HG03520 (cell line): ENCODE data around the gene USP3.
"Not testable (repeated sequence)": the region's sequence is repeated elsewhere in the genome, so short reads cannot be mapped to it uniquely, and the experiment has no call there.

Experiments used
- ATAC-seq: cut with Tn5 transposase; IDR thresholded peaks from one replicate; pipeline ENCODE4 v1.9.1; 2021; ENCODE audit warnings: mild to moderate bottlenecking, moderate library complexity; ENCODE audit not compliant: unreplicated experiment

USP3 gene

DNA sequence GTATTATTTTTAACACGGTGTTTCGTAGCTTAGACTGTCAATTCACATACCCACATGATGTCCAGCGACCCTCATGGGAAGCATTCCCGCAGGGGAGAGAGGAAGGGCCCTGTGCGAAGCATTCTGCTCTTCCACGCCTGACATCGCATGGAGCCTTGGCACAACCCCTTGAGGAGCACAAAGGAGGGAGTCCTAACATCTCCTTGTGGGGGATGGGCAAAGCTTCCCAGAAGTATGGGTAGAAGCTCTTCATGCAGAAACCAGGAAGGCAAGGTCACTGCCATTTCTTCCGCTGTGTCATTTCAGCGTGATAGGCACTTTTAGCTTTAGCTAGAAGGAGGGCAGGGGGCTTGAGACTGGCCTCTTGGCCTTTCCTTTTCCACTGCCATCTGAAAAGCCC is 28.7 kb upstream of the USP3 start:
- ATAC-seq, result no peak

DNA sequence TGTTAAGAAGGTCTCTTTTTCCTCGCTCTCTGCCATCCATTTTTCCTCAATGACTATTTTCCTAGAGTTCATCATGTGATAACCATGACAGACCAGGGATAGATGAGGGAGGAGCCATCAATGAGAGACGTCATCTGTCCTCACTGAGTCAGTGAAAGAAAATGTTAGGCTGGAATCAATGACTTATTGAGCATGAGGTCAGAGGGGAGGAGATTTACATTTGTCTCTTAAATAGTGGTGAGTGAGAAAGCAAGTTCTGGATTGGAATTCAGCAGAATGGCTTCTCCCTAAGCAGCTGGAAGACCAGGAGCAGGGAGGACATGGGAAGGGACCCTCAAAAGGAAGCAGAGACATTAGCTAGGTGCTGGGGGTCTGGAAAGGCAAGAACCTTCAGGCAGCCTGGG is 28.2 kb upstream of the USP3 start:
- ATAC-seq, result no peak

DNA sequence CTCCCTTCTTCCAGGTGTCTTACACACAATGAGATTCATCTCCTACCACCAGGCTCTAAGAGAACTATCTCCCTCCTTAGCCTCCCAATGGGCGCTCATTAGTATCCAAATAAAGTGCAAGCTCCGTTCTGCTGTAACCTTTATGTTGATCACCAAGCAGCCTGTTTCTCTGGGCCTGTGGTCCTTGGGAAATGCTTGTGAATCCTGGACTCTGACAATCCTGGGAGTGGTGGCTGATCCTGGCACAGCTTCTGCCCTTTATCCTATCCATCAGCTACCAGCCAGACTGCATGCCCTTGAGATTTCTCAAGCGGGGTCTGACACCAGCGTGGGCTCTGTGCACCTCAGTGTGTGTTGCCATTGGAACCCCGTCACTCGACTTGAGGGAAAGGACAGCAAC is 26.1 kb upstream of the USP3 start:
- no peak for ATAC-seq

DNA sequence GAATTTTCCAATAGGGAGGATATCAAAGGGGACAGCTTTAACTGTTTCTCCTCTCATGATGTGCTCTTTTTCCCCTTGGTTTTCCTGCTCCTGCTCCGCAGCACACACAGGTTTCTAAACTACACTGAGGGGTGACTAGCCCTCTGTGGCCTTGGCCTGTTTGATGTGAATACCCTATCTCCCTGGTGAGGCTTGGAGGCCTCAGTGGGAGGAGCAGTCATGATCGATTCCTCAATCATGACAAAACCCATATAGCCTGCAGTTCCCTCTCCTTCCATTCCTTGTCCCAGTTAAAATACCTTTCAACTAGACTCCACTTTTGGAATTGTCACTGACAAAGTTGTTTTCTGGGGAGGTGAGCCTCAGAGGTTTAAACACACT is 24.0 kb upstream of the USP3 start:
- no peak for ATAC-seq

DNA sequence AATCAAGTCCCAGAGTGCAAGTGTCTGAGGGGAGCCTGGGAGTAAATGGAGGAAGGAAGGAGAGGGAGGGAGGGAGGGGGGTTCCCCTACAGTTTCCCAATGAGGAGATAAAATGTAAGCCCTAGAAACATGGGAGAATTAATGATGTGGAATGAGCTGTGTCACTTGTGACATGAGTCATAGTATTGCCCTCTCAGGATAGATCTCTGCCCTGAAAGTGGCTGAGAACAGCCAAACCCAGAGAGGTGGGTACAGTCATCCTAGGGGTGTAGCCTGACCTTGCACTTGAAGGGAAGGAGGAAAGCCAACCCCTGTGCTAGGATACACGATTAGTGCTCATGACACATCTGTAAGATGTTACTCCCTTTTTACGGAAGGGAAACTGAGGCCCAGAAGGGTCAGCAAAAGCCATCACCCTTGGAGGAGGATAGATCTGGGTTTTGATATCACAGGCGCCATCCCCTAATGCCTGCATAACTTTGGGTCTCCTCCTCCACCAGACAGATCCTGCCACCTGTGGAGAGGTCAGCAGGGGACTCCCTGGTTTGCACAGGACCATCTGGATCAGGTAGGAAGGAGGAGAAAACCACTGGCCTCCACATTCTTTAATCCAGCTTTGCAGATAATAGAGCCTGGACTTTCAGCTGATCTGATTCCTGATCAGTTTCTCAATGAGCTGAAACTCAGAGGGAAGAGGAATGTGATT is 23.1 kb upstream of the USP3 start:
- no peak for ATAC-seq

DNA sequence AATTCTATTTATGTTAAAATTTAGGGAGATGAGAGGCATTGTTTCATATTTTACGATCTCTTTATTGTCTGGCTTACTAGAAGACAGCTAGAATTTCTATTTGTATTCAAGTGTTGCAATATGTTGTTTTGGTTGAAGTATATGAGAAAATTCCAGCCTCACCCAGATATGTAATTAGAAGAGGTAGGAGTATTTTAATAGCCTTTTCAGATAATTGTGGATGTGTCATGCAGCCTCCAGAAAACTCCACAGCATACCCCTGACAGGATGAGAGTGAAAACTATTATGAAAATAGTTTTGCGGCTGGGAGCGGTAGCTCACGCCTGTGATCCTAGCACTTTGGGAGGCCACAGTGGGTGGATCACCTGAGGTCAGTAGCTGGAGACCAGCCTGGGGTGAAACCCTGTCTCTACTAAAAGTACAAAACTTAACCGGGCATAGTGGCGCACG is 21.5 kb upstream of the USP3 start:
- ATAC-seq, result no peak

DNA sequence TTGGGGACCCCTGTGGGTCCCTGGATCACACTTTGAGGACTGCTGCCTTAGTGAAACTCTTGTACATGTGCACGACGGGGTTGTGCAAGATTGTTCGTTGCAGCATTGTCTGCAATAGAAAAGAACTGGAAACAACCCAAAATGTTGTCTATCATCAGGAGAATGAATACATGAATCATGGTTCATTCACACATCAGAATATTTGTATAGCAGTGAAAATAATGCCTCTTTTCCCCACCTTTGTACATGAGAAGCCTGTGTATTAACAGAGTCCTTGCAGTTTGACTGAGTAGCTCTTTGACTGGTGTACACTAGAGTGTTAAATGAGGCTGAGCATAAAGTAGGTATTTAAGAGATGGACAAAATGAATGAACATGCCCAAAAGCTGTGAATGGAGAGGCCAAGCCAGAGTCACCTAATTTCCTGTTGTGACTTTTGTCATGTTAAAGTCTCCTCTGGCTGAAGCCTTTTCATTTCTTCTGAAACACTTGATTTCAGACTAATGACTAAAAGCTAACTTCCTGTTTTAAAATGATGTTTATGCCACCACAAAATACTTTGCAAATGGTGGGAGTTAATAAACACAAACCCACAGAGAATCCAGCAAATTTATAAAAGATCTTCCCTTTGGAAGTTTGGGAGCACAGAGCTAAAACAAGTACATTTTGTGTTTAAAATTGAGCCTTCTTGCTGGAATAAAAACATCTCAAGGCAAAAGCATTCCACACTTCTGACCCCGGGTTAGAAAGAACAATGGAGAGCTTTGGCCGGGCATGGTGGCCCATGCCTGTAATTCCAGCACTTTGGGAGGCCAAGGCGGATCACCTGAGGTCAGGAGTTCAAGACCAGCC is 20.6 kb upstream of the USP3 start:
- ATAC-seq, result no peak

DNA sequence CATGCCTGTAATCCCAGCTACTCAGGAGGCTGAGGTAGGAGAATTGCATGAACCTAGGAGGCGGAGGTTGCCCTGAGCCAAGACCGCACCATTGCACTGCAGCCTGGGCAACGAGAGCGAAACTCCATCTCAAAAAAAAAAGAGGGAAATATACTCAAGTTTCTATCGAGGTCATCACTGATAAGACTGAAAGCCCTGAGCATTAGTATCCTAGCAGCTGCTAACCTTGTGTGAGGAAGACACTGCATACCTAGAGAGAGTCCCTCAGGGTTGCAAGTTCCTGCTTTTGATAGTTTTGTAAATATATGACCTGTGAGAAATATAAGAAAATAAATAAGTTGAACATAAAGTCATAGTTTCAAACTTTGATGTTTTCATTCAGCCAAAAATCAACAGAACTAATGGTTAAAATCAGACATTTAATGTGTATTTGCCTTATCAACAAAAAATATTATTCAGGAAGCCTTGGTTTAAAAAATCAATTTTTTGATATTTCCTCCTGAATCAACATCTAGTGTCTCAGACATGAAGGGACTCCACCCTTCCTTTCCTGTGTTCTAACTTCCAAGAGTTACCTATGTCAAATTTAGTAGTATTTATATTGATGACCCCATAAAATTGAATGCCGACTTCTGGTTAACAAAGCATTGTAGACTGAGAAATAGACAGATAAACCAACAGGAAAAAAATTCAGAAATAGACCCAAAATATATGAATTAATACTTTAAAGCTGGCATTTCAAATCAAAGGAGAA is 19.8 kb upstream of the USP3 start:
- no peak for ATAC-seq

DNA sequence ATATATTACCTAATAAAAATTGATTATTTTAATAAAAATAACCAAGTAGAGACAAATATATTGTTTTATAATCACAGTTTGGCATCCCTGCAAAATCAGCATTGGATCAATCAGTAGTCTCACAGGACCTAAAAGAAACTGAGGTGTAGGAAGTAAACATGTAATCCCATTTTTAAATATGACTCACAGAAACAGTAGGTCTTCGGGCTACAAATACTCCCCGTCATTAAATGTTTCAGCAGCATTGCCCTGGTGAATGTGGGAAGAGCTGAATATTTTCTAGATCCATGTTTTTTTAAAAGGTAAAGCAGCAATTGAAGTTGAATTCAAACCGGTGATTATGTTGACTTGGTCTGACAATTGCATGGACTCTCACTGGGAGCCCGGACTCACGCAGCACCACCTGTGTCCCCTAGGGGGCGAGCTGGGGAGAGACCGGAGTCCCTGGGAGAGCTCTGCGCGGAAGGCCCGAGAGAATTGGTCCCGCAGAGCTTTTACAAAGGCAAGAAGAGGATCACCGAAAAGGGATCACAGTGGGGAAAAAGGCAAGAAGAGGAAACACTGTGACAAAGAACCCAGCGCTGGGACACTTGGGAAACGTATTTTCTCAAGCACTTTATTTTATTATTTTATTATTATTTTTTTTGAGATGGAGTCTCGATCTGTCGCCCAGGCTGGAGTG is 17.2 kb upstream of the USP3 start:
- ATAC-seq, result peak; percentile 49

DNA sequence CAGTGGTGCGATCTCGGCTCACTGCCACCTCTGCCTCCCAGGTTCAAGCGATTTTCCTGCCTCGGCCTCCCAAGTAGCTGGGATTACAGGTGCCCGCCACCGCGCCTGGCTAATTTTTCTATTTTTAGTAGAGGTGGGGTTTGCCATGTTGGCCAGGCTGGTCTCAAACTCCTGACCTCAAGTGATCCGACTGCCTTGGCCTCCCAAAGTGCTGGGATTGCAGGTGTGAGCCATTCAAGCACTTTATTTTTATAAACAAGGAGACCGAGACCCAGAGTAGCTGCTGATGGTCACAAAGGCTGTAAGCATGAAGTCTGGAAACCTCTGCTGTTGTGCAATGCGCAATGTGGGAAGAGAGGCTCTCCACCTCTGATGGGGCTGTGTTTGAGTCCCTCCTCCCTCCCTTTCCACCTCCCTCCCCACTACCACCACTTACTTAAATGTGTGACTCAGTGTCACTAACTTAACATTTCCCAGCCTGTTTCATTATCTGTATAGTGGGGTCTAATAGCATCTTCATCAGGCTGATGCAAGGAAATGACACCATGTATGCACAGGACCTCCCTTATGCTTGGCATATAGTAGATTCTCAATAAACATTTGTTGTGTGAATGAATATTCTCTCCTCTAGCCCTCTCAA is 16.5 kb upstream of the USP3 start:
- ATAC-seq, result not testable (repeated sequence)

DNA sequence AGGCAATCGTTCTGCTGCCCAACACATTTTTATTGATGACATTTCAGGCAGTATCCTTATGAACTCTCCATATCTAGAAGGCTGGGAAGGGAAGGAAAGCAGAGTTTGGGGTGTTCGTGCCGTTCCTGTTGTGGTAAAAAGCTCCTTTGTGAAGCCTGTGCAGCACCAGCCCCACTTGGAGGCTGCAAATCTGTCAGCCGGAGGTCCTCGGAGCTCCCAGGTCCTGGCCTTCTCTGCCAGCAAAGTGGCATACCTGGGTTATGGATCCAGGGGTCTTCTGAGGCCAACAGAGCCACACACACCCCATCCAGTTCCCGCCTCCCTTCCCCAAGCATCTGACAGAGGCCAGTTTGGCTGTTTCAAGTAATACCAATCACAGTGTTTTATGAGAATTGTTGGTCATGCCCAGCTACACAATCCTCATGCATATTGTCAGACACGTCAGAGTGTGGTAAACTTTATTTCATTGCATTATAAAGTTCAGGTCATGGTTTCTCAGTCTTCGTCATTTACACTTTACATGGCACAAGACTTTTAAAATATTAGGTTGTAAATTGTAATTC is 15.9 kb upstream of the USP3 start:
- no peak for ATAC-seq

DNA sequence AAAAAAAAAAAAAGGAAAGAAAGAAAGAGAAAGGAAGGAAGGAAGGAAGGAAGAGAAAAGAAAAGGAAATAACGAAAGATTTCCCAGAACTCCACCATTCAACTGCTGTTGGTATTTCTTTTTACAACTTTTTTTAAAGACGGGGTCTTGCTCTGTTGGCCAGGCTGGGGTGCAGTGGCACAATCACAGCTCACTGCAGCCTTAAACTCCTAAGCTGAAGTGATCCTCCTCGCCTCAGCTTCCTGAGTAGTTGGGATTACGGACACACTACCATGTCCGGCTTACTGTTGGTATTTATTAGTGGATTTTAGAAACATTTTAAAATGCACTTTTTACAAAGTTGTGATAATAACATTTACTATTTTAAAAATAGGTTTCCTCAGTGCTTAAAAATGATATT is 15.0 kb upstream of the USP3 start:
- ATAC-seq, result no peak

DNA sequence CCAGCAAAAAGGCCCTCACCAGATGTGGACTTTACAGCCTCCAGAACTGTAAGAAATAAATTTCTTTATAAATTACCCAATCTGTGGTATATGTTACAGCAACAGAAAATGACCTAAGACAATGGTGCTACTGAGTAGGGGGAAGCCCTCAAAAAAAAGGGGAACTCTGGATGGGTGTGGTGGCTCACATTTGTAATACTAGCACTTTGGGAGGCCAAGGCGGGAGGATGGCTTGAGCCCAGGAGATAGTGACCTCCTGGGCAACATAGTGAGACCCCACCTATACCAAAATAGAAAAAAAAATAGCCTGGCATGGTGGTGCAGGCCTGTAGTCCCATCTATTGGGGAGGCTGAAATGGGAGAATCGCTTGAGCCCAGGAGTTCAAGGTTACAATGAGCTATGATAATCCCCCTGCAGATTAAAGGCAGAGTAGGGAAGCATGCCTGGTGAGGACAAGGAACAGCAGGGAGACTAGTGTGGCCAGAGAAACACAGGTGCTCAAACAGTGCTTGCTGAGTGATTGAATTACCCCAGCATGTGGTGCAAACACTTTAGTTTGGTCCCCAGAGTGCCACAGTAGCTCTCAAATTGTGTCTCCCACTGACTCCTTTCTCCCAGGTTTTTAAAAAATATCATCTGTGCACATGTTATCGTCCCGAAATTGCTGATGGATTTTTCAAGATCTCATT is 13.9 kb upstream of the USP3 start:
- ATAC-seq, result no peak

DNA sequence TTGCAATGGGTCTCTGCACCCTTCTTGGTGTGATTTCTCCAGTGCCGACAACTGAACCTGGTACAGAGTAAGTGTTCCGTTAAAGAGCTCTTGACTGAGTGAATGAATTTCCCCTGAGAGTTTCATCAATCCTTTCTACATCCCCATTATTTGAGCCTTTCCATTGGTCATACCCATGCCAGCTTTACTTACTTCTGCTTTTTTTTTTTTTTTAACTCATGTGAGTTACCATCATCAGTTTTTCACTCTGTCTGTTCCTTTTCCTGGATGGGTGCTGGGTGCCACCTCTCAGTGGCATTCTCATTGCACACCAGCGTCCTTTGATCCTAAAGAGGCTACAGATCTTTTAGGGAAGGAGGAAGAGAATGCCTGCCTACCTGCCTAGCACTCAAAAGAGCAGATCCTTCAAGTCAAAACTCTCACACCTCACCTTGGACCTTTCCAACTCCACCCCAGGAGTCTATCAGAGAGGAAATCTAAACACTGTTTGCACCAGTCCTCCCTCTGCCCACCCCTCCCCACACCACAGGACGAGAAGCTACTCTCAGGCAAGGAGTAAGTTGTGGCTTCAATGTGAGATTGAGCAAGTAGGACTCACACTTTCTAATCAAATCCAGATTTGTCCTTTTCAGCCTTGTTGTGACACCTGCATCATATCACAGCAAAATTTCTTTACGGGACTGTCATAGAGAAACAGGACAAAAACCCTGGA is 13.1 kb upstream of the USP3 start:
- no peak for ATAC-seq

DNA sequence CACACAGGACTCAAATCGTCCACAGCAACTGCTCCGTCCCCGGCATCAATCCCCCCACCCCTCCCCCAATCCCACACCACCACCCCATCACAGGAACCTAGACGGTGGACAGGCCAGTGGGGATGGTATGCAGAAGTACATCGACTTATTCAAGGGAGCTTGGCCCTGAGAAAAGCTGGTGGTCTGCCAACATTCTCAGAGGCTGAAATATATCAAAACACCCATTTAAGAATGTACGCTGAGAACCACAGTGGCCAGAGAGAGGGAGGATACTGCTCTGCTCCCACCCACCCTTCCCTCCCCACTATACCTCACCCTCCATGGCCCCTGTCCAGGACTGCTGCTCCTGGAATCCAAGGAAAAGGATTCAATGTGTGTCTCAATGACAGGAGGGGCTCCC is 12.4 kb upstream of the USP3 start:
- no peak for ATAC-seq

DNA sequence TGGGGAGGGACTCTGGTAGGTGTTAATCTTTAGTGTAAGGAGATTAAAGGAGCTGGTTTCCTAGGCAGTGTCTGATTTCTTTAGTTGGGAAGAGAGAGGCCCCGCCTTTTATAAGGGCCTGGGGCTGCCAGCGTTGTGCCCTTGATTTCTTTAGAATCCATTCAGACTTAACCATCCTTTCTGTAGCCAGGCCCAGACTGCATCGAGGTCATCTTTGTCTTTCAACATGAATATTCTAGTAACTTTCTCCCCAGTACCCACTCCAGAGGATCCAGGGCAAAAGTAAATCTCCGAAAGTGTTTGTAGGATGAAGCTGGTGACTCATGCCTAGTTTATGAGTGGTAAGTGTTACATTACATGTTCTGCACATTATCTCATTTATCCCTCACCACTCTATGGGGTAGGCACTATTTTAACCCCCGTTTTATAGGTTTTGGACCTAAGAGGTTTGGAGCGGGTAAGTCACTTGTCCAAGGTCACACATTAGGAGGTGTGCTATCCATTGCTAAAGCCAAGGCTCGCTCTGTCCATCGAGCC is 11.8 kb upstream of the USP3 start:
- ATAC-seq, result no peak

DNA sequence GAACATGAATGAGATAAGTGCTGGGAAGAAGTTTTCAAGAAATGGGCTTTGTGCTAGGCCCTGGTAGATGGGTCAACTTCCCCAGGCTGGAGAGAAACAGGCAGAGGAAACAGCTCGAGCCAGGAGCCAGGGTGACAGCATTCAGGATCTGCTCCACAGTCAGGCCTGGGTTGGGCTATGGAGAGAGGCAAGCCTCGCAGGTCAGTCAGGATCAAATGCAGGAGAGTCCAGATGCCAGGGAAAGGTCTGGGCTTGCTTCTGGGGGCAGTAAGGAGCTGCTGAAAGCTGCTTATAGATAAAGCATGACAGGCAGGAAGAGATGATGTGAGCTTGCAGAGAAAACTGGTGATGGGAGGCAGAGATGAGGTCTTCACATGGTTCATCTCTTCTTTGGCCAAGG is 11.0 kb upstream of the USP3 start:
- no peak for ATAC-seq

DNA sequence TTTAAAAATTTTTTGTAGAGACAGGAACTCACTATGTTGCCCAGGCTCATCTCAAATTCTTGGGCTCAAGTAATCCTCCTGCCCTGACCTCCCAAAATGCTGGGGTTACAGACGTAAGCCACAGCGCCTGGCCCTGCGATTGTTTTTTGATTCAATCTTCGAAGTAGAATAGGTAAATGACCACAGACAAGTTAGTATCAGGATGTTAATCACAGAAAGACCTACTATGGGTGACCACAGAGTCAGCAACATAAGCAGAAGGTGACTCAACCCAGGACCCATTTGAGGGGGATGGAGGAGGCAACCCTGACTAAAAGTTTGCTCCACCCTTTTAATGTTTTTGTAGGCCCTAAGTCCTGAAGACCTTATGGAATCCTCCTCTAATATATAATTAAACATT is 10.0 kb upstream of the USP3 start:
- ATAC-seq, result no peak

DNA sequence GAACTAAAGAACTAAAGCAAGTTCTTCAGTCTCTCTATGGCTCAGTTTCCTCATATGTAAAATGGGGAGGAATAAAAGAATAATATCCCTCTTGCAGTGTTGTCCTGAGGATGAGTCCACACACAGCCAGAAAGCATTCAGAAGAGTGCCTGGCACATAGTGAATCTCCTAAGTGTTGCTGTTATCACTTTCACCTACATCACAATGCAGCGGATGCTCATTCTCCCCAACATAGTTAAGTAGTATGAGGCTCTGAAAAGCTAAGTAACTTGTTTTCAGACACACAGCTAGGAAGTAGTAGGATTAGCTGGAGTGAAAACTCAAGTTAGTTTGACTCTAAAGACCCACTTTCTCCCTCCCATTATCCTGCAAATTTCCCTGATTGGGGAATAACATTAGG is 9.1 kb upstream of the USP3 start:
- no peak for ATAC-seq
